Measurements from ENCODE around the gene ZNF540. TPM values are rescaled to one million over a fixed set of nuclear protein-coding genes. Genes with fewer than 3 reads are reported as not detected.
A peak's percentile ranks its signal among the peaks of the same experiment; 100 is the strongest.

Gene ZNF540
- total and polyA plus RNA-seq, 2 of the 8 experiments (the other 6 are each of a cell fraction or from before 2014, with no cell fraction given), result 0.15 to 0.17 TPM

DNA sequence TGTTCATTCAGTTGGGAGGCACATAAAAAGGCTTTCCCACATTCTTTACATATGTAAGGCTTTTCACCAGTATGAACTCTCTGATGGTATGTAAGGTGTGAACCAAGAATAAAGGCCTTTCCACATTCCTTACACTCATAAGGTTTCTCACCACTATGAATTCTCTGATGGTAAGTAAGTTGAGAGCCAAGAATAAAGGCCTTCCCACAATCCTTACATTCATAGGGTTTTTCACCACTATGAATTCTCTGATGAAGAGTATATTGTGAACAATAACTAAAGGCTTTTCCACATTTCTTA is 29.4 kb upstream of the ZNF540 start:
- Histone ChIP-seq H3K4me1 (replicated peaks in 1 of 4; ENCODE audit: control insufficient read depth in 3 of 4, insufficient read depth in 4 of 4, low read length in 3 of 4) (no peaks in the 10 kb centered on the region), H4K8ac (ENCODE audit: extremely low read depth, insufficient read depth, low read length) (no peak overlapping the region; the same call in 1 of the 2 replicates), H3K4ac (replicated peaks; ENCODE audit: insufficient read length, low read depth, low read length) (no peak overlapping the region), H2AFZ (ENCODE audit: low read length) (no peak overlapping the region), H2BK15ac (ENCODE audit: low read length) (no peak overlapping the region), H3K27me3 (replicated peaks in 1 of 4; ENCODE audit: control insufficient read depth in 3 of 4, extremely low read depth in 1 of 4, insufficient read depth in 3 of 4, low read length in 3 of 4) (no peaks in the 10 kb centered on the region), H3K36me3 (ENCODE audit: control insufficient read depth in 2 of 4, insufficient read depth in 4 of 4, low read length in 3 of 4) (peaks cover 0 to 27% (median 10%) of the 10 kb centered on the region in 4 experiments; a peak in 6 of 8 replicates), H3K4me2 (ENCODE audit: insufficient read depth in 1 of 2, low read depth in 2 of 2, low read length in 2 of 2) (no peak overlapping the region), H3K14ac (ENCODE audit: insufficient read length) (no peak overlapping the region), H2AK5ac (ENCODE audit: low read depth, low read length) (no peak overlapping the region), H2BK120ac (replicated peaks; ENCODE audit: low read depth, low read length) (no peak overlapping the region), H3K18ac (ENCODE audit: extremely low read depth, low read length) (no peak overlapping the region), H4K20me1 (replicated peaks in 1 of 2; ENCODE audit: control insufficient read depth in 1 of 2, insufficient read depth in 2 of 2, low read length in 2 of 2) (no peaks in the 10 kb centered on the region), H3K9me3 (ENCODE audit: insufficient read depth in 2 of 2, low read depth in 1 of 2, low read length in 1 of 2) (peaks cover 76 to 84% of the 10 kb centered on the region in 2 experiments), H4K91ac (replicated peaks; ENCODE audit: insufficient read length, low read length) (no peak overlapping the region), H2BK12ac (ENCODE audit: low read depth, low read length) (no peak overlapping the region), H2BK20ac (ENCODE audit: low read length) (no peak overlapping the region), H3K56ac (replicated peaks; ENCODE audit: insufficient read length, low read depth, low read length) (no peak overlapping the region), H4K5ac (ENCODE audit: insufficient read length, low read depth, low read length) (no peak overlapping the region), H3K23ac (ENCODE audit: insufficient read length) (no peak overlapping the region), H3K4me3 (ENCODE audit: extremely low read depth in 1 of 4, insufficient read depth in 2 of 4, low read depth in 3 of 4, low read length in 4 of 4) (no peak overlapping the region; a peak in 1 of 8 replicates), H3K79me2 (ENCODE audit: control insufficient read depth in 1 of 2, insufficient read depth in 2 of 2, low read length in 2 of 2) (no peaks in the 10 kb centered on the region), H2BK5ac (ENCODE audit: low read depth, low read length) (no peak overlapping the region), H3K27ac (ENCODE audit: low read depth, low read length) (no peak overlapping the region), H3K9ac (replicated peaks in 1 of 4; ENCODE audit: extremely low read depth in 1 of 4, low read depth in 3 of 4, low read length in 3 of 4) (no peak overlapping the region), H3K79me1 (ENCODE audit: low read depth, low read length) (no peaks in the 10 kb centered on the region), H3K23me2 (ENCODE audit: low read depth, low read length) (no peaks in the 10 kb centered on the region)
- no peak for TF ChIP-seq CBX5 (IDR thresholded peaks at IDR 0.05; ENCODE audit: low read depth, low read length)
- TF ChIP-seq ZNF274 (IDR thresholded peaks at IDR 0.05; ENCODE audit: borderline replicate concordance, extremely low read depth, low read length), result peak; percentile 63
- FAIRE-seq (no peak), DNase-seq (ENCODE audit: low read depth in 1 of 2, low spot score in 2 of 2) (no peak)
- ChIA-PET CTCF (ENCODE audit: partially characterized antibody) (no interaction called here), POLR2A (ENCODE audit: partially characterized antibody) (no interaction called here)

Data from H1 (cell line).